Epithelial cell of prostate (primary cell): ENCODE data around the gene PTPRG.
"Not testable (repeated sequence)": the region's sequence is repeated elsewhere in the genome, so short reads cannot be mapped to it uniquely, and the experiment has no call there.

Experiments
- DNase-seq: peaks from one replicate; pipeline ENCODE4 v3.0.0-alpha.2; 2011; ENCODE audit warnings: low read depth, low spot score
- H3K27ac ChIP-seq: fragments of 450-650 bp; 2 replicates; pipeline ENCODE4 v1.5.1; 2017; ENCODE audit warnings: mild to moderate bottlenecking

PTPRG gene

DNA sequence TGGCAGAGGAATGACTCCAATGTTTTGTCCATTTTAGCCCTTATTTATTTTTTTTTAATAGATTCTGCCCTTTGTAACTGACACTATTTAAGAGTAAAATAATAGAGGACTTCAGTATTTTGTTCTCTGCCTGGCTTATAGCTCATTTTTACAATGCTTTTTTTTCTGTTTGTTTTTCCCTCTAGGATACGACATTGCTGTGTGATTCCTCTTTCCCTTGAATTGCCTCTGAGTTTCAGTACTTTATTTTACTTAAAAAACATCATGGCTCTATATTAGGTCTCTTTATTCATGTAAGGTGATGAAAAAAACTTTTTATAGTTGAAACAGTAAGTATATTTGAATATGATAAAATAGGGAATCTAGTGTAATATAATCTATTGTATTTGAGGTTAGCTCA, 179.1 kb downstream of the PTPRG start:
- DNase-seq: no peak
- H3K27ac ChIP-seq: no peak overlapping the region

DNA sequence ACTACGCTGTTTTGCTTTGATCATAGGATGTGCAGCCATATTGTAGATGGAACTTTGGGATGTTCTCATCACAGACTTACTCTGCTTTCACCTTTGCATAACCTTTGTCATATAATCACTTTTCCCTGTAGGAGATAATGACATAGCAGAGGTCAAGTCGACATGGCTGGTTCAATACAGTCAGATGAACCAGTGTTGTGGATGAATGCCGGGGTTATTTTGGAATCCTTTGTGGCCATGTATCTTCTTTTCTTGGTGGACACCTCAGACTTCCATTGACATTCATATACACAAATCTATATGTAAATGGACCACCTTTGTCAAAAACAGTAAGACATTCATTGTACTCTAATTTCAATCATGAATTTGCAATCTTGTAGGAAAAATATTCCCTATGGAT, 180.2 kb downstream of the PTPRG start:
- no peak overlapping the region for H3K27ac ChIP-seq
- no peak for DNase-seq

DNA sequence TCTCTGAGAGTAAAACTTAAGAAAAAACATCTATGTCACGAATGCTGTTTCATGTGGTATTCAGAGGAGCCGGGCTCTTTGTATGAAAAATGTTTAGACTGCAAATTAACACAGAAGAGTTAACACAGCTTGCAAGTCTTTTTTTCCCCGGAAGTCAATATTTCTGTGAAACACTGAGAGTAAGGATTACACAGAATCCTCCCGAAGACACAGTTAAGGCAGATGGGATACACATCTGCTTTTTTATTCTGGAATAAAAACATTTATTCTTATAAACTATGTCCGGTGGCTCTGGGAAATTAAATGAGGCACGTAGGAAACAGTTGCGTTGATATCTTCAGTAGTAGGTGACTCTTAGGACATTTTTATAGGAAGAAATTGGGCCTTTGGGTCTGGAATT, 180.6 kb downstream of the PTPRG start:
- H3K27ac ChIP-seq: no peak overlapping the region
- no peak for DNase-seq

DNA sequence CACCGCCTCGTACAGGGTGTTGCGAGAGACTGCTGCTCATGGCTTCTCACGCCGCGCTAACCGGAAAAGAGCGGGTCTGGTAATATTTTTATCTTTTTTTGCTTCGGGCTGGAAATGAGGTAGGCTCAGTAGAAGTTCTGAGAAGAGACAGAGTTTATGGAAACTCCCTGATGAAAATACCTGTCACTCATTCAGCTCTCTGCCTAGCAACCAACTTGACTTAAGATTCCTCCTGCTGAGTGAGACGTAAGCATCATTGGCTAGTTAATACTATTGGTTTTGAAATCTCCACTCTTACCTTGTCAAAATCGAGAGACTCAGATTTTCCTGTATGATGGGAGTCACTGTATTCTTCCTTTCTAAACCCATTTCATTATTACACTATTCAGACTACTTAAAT, 181.7 kb downstream of the PTPRG start:
- no peak overlapping the region for H3K27ac ChIP-seq
- DNase-seq: no peak

DNA sequence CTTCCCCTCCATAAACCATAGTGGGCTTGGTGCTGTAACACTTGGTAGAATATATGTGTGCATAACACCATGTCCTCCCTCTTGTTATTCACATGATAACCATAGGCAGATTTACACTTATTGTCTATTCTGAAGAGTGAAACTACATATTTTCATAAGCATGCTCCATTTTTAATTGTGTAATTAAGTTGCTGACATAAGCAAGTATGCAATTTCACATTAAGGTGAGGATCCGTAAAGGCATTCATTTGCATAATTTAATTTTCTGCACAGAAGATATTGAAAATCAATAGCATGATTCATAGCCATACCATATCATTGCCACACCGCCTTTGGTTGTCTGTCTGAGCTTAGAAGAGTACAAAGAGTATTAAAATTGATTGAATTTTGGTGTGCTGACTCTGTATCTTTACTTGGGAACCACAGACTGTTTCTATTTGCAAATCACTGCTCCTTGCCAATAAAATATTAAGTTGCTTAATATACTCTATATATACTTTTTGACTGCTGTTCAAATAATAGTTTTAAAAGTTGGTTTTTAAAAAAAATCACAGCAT, 182.4 kb downstream of the PTPRG start:
- no peak overlapping the region for H3K27ac ChIP-seq
- no peak for DNase-seq

DNA sequence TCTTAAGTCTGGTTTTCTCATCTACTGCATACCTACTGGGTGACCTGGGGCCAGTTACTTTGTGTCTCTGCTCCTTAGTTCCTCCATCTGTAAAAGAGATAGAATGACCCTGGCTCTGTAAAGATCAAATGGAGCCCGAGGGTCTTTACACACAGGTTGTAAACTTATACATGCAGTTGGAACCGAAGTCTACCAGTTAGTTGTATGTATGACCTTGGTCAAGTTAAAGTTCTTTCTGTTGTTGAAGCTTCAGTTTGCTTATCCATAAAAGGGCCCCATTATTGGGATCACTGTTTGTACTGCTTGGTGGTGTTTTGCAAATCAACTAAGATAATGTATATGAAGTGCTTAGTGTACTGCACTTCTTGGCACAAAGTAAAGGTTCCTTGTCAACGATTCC, 186.9 kb downstream of the PTPRG start:
- DNase-seq: no peak
- H3K27ac ChIP-seq: no peak overlapping the region

DNA sequence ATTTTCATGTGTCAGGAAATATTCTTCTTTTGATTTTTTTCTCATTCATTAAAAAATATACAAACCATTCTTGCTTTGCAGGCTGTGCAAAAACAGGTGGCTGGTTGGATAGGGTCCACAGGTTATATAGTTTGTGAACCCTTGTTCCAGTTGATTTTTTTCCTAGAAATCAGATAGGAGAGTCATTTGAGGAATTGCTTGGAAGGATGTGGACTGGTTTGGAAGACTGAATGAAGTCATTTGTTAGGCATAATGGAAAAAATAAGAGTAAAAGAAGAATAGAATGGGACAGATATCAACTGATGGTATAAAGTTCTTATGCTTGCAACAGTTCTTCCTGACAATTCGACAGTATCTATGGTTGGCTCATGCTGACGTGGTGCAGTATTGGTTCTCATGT, 189.4 kb downstream of the PTPRG start:
- no peak for DNase-seq
- H3K27ac ChIP-seq: no peak overlapping the region

DNA sequence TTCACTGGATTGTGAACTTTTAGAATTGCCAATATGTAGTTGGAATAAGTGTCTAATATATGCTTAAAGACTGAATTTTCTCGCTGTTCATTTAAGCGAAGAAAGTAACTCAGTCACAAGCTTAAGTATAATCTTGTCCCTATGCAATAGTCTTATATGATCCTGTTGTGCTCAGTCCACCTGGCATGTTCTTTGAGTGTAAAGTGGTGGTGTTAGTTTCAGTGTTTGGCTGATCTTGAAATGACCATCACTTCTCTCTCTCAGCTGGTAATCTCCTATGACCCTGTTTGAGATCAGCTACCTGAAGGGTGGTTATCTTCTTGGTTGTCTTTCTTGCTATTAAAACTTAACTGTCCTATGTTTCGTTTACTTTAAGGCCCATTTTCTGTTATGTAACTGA, 197.5 kb downstream of the PTPRG start:
- no peak for DNase-seq
- no peak overlapping the region for H3K27ac ChIP-seq

DNA sequence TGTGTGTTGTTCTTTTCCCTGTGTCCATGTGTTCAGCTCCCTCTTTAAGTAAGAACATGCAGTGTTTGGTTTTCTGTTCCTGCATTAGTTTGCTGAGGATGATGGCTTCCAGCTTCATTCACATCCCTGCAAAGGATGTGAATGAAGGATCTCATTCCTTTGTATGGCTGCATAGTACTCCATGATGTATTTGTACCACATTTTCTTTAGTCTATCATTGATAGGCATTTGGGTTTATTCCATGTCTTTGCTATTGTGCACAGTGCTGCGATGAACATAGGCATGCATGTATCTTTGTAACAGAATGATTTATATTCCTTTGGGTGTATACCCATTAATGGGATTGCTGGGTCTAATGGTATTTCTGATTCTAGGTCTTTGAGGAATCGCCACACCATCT, 199.4 kb downstream of the PTPRG start:
- H3K27ac ChIP-seq, DNase-seq: not testable (repeated sequence)

DNA sequence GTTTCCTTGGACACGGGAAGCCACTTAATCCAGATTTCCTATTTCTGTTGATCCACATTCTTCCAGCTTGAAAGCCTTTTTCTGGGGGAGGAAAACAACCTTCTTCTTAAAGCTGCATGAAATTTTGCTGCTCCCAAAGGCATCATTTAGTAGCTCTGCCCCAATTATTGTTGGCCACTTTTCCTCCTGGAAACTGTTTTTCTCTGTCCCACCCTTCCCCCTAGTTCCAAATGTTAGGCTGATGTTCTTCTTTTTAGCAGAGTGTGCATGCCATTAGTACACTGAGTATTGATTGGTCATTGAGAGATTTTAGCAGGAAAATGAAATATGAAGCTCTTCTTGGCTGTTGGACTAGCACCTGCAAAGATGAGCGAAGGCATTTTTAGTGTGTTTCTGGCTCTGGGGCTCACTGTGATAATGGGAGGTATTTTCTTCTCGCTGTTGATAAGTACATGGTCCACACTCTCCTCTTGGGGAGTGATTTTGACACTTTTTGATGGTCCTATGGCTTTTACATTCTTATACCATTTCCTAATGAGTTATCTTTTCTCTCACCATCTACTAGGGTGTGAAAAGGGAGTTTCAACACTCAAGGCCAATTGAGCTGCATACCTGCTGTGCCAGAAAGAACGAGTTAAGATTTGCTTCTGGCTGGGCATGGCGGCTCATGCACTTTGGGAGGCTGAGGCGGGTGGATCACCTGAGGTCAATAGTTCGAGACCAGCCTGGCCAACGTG, 200.5 kb downstream of the PTPRG start:
- H3K27ac ChIP-seq: no peak overlapping the region
- DNase-seq: no peak

DNA sequence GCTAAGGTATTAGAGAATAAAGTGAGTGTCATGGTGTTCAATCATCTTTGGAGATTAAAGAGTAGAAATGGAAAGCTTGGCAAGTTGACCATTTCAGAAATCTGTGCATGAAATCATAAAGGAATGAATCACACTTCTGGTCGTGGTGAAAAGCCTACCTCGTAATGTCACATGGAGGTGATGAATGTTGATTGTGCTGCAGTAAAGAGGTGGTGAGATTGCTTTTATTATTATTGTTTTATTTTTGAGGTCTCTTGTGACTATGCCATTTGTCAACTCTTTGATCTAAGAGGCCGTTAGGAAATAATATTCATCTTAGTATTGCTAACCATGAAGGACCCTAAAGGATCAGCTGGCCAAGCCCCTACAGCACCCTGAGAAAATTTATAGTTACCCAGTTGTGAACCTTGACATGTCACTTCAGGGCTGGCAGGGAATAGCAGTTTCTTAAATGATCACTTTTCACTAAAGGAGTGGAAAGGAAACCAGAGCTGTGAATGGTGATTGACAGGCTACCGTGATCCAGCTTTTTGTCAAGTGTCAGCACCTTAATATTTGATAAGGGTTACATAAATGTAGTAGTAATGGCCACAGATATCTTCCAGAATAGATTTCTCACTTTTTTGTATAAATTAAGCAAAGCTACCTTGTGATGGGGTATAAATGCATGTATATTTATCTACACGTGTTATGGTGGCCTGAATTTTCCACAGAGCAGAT, 203.9 kb downstream of the PTPRG start:
- no peak overlapping the region for H3K27ac ChIP-seq
- DNase-seq: no peak

DNA sequence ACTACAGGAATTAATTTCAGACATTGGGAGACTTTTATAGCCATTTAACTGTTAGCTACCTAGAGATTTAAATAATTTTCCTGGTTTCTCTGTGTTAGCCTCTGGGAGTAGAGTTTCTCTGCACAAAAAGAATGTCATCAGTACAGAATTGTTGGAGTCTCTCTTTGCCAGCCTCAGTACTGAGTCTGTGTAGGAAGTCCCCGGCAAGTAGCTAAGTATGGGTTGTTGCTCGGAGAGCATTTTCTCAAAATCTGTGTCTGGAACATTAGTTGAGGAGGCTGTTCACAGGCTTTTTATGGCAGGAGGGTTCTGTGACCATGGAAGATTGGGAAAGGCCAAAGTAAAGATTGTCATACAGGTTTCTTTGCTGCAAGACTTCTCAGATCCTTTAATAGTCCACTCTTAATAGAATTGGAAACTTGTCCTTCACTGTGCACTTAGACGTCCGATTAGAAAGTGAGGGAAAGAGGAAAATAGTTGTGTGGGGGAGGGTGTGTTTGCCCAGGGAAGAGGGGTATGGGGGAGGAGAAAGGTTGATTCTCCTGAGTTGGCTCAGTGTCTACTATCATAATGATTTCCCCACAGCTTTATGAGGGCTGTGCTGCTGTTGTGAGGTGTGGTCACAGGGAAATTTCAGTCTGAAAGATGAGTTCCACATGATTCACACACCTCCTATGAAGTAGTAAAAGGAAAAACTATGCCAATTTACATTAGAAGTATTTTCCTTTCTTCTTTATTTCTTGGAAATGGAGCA, 207.1 kb downstream of the PTPRG start:
- no peak overlapping the region for H3K27ac ChIP-seq
- DNase-seq: no peak

DNA sequence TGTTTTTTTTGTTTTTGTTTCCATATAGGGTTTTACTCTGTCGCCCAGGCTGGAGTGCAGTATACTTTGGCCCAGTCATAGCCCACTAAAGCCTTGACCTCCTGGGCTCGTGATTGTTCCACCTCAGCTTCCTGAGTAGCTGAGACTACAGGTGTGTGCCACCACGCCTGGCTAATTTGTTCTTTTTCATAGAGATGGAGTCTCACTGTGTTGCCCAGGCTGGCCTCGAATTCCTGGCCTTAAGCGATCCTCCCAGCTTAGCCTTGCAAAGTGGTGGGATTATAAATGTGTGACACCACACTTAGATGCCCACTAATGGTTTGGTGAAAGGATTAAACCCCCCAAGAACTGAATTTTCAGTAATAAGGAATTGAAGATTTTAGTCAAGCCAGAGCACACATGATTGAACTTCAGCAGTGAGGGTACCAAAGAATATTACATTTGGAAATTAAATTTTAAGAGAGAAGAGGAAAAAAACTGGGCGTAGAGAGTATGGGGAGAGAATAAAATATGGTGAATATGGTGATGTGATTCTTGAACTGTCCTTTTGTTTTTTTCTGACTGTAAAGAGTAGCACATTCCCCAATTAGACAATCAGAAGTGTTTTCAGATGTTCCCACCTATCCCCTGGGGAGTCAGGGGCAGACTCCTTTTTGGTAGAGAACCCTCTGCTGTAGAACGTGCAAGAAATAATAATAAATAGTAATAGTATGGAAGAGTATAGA, 208.1 kb downstream of the PTPRG start:
- DNase-seq: no peak
- H3K27ac ChIP-seq: no peak overlapping the region

DNA sequence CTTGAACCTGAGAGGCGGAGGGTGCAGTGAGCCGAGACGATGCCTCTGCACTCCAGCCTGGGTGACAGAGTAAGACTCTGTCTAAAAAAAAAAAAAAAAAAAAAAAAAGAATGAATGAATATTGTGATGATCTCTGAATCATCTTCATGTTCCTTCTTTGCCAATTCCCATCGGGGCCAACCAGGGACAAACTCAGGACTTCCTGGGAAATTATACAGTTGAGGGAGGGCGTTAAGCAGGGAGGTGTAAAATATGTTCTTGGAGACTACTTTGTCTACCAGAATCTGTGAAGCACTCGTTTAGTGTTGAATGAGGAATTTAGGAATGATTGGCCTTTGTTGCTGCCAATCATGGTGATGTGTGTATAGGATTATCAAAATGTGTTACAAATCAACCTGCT, 210.6 kb downstream of the PTPRG start:
- no peak for DNase-seq
- no peak overlapping the region for H3K27ac ChIP-seq

DNA sequence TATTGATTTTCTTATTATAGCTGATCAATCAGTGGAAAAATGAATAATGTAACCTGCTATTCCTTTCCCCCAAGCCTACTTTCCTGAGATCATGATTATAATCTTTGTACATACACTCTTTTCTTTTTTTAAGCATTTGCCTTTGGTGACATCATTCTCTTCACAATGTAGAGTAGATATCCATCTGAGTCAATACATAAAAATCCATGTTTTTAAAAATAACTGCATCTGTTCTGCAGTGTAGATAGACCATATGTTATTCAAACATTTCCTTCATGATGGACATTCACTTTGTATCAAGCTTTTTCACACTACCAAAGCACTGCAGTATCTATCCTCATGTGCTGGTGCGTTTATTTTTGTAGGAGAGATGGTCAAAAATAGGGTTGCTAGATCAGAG, 211.1 kb downstream of the PTPRG start:
- DNase-seq: no peak
- H3K27ac ChIP-seq: no peak overlapping the region

DNA sequence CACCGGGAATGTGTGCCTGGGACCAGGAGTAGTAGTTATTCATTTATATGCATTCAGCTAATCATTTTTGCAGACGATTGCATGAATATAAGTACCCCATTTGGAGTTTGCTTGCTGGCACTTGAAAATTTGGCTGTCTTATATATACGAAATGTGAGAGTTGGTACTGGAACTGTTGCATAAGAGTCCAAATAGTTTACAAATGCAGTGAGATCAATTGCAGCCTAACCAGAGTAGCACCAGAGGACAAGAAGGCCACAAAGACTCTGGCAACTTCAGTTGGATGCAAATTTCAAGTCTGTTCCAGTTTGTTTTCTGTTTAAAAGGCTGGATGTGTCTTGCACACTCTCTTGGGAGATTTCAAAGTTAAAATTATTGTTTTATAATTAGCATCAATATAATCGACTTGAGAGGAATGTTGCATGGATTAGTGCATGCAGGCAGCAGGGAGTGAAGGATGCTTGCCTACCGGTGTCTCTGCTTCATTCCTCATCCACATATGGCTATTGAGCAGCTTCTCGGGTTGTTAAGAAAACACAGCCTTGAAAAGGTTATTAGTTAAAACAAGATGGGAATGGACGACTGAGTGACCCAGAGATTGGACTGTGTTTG, 213.0 kb downstream of the PTPRG start:
- no peak overlapping the region for H3K27ac ChIP-seq
- DNase-seq: no peak

DNA sequence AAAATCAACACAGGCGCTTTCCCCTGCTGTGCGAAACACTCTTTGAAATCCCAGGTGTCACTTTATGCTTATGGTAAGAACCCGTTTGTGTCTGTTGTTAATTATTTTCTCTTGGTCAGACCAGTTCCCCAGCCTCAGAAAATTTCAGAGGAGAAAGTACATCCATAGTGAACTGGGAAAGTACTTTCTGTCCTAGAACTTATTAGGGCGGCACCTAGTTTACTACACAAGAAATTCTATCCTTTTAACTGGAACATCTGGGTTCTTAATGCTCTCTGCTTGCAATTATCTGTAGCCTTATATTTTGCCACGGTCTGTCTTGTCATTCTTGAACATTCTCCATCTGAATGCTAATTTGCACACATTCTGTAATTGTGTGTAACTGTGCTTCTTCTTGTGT, 215.0 kb downstream of the PTPRG start:
- no peak for DNase-seq
- no peak overlapping the region for H3K27ac ChIP-seq

DNA sequence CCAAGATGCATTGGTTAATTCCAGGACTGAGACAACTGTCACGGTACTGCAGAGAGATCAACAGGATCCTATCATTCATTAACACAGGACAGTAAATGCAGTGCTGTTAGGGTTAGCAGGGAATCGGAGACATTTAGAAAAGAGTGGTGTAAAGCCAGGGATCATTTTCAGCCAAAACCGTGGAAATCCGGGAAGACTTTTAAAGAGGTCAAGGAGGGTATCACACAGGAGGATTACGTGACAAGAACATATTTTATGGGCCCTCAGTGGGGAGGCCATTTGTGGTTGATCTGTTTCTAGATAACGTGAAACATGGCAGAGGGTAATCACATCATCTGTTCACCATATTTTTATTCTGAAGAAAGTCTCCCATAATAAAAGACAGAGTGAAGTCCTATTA, 216.1 kb downstream of the PTPRG start:
- DNase-seq: no peak

DNA sequence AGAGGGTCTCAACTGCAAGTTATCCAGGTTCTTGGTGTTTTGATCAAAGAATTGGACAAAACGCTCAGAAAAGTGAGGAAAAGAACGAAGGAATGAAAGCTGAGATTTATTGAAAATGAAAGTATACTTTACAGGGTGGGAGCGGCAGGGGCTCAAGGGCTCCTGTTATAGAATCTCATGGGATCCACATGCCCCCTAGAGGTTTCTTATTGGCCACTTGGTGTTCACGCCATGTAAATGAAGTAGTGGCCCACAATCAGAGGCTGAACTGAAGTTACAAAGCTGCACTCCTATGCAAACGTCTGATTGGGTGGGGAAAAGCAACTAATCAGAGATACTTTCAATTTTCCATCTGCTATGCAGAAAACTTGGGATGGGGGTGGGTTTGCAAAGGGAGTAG, 216.7 kb downstream of the PTPRG start:
- H3K27ac ChIP-seq: no peak overlapping the region
- DNase-seq: no peak

More for the DNA sequence above, 216.1 kb downstream of the PTPRG start:
- no peak overlapping the region for H3K27ac ChIP-seq

DNA sequence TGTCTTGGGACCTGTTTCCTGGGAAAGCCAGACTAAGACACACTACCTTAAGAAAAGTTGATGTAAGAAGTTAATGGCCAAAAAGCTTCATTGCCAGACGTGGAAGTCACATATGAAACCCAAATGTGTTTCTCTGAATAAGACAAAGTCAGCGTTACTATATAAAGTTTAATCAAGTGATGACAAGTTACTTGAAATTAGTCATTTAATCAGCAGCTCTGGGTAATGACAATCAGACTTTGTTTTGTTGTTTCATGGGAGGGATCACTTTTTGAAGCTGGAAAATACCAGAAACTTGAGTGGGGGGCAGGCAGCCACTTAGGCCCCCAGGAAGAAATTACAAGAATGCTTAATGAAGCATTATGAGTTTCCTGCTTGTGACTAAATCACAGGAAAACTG, 218.6 kb downstream of the PTPRG start:
- DNase-seq: no peak
- no peak overlapping the region for H3K27ac ChIP-seq
